ENCODE data around the gene HYCC2.
"Not testable (repeated sequence)": the region's sequence is repeated elsewhere in the genome, so short reads cannot be mapped to it uniquely, and the experiment has no call there.

Gene HYCC2

GRCh38 chr2:201107624-201108023 is 36.2 kb upstream of the HYCC2 start:
- FAIRE-seq: no peak

GRCh38 chr2:201105759-201106158 is 34.3 kb upstream of the HYCC2 start:
- no peak for TF ChIP-seq POLR2A (IDR thresholded peaks at IDR 0.05; ENCODE audit: low read depth, low read length)
- DNase-seq (ENCODE audit: insufficient read length, low spot score): no peak
- no peak for FAIRE-seq

More at GRCh38 chr2:201107624-201108023, 36.2 kb upstream of the HYCC2 start:
- DNase-seq (ENCODE audit: insufficient read length, low spot score): no peak
- no peak for TF ChIP-seq POLR2A (IDR thresholded peaks at IDR 0.05; ENCODE audit: low read depth, low read length)

DNA sequence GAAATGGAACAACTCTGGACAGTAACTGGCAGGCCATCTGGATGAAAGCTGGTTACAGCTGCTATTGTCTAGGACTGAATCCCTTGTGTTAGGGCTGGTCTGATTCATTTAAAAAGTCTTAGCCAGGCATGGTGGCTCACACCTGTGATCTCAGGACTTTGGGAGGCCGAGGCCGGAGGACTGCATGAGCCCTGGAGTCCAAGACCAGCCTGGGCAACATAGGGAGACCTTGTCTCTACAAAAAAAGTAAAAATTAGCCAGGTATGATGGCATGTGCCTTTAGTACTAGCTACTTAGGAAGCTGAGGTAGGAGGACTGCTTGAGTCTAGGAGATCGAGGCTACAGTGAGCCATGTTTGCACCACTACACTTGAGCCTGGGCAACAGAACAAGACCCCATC is 29.0 kb upstream of the HYCC2 start:
- DNase-seq (ENCODE audit: insufficient read length, low spot score) (no peak), FAIRE-seq (no peak)
- TF ChIP-seq POLR2A (IDR thresholded peaks at IDR 0.05; ENCODE audit: low read depth, low read length): no peak

DNA sequence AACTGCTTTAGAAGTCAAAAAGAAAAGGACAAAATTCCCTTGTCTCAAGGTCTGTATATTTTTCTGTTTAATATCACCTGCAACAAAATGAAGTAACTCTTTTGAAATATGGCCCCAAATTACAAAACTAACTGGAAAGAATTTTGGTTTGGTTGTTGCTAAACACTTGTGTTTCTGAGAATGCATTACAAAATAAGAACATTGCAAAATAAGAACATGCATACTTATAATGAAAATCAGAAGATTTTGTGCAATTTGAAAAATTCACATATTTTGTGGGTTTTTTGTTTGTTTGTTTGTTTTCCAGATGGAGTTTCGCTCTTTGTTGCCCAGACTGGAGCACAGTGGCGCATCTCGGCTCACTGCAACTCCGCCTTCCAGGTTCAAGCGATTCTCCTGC is 22.1 kb upstream of the HYCC2 start:
- FAIRE-seq: no peak
- DNase-seq (ENCODE audit: insufficient read length, low spot score): no peak
- TF ChIP-seq POLR2A (IDR thresholded peaks at IDR 0.05; ENCODE audit: low read depth, low read length): no peak

DNA sequence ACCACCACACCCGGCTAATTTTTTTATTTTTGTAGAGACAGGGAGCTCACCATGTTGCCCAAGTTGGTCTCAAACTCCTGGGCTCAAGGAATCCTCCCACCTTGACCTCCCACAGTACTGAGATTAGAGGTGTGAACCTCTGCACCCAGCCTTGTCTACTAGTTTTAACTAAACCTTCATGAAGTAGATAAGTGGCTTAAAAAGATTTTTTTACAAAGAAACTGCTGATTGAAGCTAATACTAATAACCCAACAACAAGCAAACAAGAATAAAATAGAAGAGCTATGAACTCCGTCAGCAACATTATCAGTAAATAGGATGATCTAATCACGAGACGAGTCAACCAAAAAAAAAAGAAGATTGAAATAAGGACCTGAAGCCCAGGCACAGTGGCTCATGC is 19.1 kb upstream of the HYCC2 start:
- DNase-seq (ENCODE audit: insufficient read length, low spot score) (no peak), FAIRE-seq (no peak)

GRCh38 chr2:201084863-201085262 is 13.4 kb upstream of the HYCC2 start:
- no peak for TF ChIP-seq POLR2A (IDR thresholded peaks at IDR 0.05; ENCODE audit: low read depth, low read length)
- FAIRE-seq (no peak), DNase-seq (ENCODE audit: insufficient read length, low spot score) (no peak)

More for the DNA sequence above, 19.1 kb upstream of the HYCC2 start:
- TF ChIP-seq POLR2A (IDR thresholded peaks at IDR 0.05; ENCODE audit: low read depth, low read length): no peak

- DNase-seq (ENCODE audit: insufficient read length, low spot score): no peak
- no peak for FAIRE-seq
- no peak for TF ChIP-seq POLR2A (IDR thresholded peaks at IDR 0.05; ENCODE audit: low read depth, low read length)
Observed at GRCh38 chr2:201074996-201075395, 3.5 kb upstream of the HYCC2 start.

GRCh38 chr2:201073071-201073470 is 1.6 kb upstream of the HYCC2 start:
- DNase-seq (ENCODE audit: insufficient read length, low spot score): no peak
- FAIRE-seq: no peak
- no peak for TF ChIP-seq POLR2A (IDR thresholded peaks at IDR 0.05; ENCODE audit: low read depth, low read length)

GRCh38 chr2:201072201-201072530 is 695 bp upstream of the HYCC2 start:
- DNase-seq (ENCODE audit: insufficient read length, low spot score) (no peak), FAIRE-seq (no peak)
- no peak for TF ChIP-seq POLR2A (IDR thresholded peaks at IDR 0.05; ENCODE audit: low read depth, low read length)

GRCh38 chr2:201070948-201071478 is 458 bp downstream of the HYCC2 start:
- DNase-seq (ENCODE audit: insufficient read length, low spot score) (no peak), FAIRE-seq (no peak)

DNA sequence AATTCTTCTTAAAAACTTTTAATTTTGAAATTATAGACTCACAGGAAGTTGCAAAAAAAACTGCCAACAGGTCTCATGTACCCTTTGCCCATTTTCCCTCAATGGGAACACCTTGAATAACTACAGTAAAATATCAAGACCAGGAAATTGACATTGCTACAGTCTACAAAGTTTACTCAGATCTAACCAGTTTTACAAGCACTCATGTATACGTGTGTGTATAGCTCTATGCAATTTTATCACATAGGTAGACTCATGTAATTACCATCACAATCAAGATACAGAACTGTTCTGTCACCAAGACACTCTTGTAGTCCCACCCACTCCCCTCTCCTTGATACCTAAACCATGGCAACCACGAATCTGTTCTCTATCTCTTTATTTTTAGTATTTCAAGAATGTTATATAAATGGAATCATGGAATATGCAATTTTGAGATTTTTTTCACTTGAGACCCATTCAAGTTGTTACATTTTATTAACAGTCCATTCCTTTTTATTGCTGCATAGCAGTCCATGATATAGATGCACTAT is 6.6 kb downstream of the HYCC2 start:
- no peak for TF ChIP-seq POLR2A (IDR thresholded peaks at IDR 0.05; ENCODE audit: low read depth, low read length)
- FAIRE-seq (no peak), DNase-seq (ENCODE audit: insufficient read length, low spot score) (no peak)

More at GRCh38 chr2:201070948-201071478, 458 bp downstream of the HYCC2 start:
- no peak for TF ChIP-seq POLR2A (IDR thresholded peaks at IDR 0.05; ENCODE audit: low read depth, low read length)

GRCh38 chr2:201063516-201063915 is 8.0 kb downstream of the HYCC2 start:
- not testable (repeated sequence) for DNase-seq (ENCODE audit: insufficient read length, low spot score); FAIRE-seq

DNA sequence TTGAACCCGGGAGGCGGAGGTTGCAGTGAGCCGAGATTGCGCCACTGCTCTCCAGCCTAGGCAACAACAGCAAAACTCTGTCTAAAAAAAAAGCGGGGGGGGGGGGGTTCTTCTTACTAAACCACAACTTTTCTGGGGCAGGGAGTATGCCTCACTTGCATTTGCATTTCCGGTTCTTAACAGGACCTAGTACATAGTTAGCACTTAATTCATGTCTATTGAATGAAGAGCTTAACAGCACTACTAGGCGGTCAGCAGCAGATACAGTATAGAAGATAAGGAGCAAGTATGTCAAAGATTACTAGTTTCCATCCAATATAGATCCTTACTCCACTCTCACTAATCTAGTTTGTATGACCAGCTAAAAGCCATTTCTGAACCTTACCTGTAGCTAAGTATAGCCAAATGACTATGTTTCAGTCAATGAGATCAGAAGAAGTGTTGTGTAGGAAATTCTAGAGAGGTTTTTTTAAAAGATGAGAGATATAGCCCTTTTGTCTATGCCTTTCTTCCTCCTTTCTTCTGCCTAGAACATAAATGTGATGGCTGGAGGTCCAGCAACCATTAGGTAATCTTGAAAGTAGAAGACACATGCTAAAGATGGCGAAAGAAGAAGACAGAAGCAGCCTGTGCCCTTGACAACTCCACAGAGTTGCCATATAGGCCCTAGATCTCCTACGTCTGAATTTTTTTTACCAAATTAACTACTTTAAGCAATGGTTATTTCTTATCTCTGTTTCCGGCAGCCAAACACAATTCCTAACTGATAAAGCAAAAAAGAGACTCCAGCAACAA is 11.3 kb downstream of the HYCC2 start:
- TF ChIP-seq POLR2A (IDR thresholded peaks at IDR 0.05; ENCODE audit: low read depth, low read length): no peak
- no peak for FAIRE-seq
- DNase-seq (ENCODE audit: insufficient read length, low spot score): no peak

GRCh38 chr2:201058914-201059313 is 12.6 kb downstream of the HYCC2 start:
- no peak for TF ChIP-seq POLR2A (IDR thresholded peaks at IDR 0.05; ENCODE audit: low read depth, low read length)
- DNase-seq (ENCODE audit: insufficient read length, low spot score) (no peak), FAIRE-seq (no peak)

DNA sequence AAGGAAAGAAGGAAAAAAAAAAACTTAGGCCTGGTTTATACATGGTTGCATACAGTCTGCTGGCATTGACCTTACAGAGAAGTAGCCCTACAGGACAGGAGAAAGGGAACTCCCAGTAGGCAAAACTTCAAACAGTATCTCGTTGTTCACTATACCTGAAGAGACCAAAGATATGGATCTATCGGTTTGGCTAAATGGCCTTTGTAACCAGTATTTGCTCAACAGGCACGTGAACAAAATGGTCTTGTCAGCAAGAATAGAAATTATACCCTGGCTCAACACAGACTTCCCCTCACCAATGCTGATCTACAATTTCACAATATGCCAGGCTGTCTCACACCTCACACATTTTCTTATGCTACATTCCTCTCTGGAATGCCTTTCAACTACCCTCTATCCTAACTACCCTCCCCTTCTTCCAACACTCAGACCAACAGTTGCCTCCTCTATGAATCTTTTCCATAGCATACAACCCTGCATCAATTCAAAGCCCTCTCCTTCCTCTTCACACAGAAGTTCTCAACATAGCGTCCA is 13.7 kb downstream of the HYCC2 start:
- DNase-seq (ENCODE audit: insufficient read length, low spot score) (no peak), FAIRE-seq (no peak)
- TF ChIP-seq POLR2A (IDR thresholded peaks at IDR 0.05; ENCODE audit: low read depth, low read length): no peak

All from H54 (cell line).